ENCODE results near the gene OR2B2.

The OR2B2 gene

DNA sequence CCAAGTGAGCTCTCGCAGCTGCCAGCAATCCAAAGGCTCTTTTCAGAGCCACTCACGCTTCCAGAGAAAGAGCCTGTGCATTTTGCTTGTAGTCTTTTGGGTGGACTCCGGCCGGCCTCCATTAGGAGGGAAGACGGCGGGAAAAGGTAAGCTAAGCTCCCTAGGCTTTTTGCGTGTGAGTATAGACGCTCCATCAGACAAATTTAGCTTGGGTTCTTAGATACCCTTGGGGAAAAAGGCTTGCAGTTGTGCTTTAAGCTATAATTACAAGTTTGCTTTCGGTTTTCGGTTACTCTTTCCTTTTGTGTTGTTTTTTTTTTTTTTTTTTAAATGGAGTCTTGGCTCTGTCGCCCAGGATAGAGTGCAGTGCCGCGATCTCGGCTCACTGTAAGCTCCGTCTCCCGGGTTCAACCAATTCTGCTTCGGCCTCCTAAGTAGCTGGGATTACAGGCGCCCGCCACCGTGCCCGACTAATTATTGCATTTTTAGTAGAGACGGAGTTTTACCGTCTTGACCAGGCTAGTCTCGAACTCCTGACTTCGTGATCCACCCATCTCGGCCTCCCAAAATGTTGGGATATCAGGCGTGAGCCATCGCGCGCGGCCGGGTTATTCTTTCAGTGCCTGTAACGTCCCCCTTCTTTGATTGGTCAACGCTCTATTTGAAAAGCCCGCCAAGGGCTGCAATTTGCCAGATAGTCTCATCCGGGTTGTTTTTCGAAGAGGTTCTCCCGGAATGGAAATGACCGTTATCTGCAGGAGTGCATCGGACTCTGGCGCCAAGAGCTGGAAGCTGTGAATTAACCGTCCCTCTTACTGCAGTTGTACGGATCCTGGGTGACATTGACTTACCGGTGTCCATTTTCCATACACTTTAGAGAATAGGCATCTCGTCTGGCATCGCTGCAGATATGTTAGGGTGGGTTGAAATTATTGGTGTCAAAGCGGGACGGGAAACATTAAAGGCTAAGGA, 18.1 kb downstream of the OR2B2 start:
- peak overlapping the region; percentile 98 for H3K27ac ChIP-seq
- POLR2A ChIA-PET (ENCODE audit: low non-redundant PET), result interaction anchor here (0.6 to 3.4 kb wide), 11 partner anchors 22 to 747 kb away, joined by 3 to 29 read pairs (median 8); a partner anchor contains a TSS
- no peak for TF ChIP-seq CTCF (conservative IDR thresholded peaks at IDR 0.05; ENCODE audit: low read depth)
- peak; percentile 92 for DNase-seq (ENCODE audit: low spot score)
- CTCF ChIA-PET, result interaction anchor here (0.5 to 0.8 kb wide), 3 partner anchors 76 to 1298 kb away, joined by 3 to 5 read pairs (median 3); no protein-coding TSS in a partner anchor

GRCh38 chr6:27893059-27893835, 18.9 kb downstream of the OR2B2 start:
- TF ChIP-seq CTCF (conservative IDR thresholded peaks at IDR 0.05; ENCODE audit: low read depth), result no peak
- CTCF ChIA-PET, result interaction anchor here (1.2 kb wide), 1 partner anchor 22 kb away, joined by 6 read pairs; a partner anchor contains a TSS
- POLR2A ChIA-PET (ENCODE audit: low non-redundant PET), result interaction anchor here (0.6 to 3.4 kb wide), 14 partner anchors 16 to 1770 kb away, joined by 3 to 29 read pairs (median 8); a partner anchor contains a TSS
- H3K27ac ChIP-seq, result peak overlapping the region; percentile 98
- DNase-seq (ENCODE audit: low spot score), result peak; percentile 96

DNA sequence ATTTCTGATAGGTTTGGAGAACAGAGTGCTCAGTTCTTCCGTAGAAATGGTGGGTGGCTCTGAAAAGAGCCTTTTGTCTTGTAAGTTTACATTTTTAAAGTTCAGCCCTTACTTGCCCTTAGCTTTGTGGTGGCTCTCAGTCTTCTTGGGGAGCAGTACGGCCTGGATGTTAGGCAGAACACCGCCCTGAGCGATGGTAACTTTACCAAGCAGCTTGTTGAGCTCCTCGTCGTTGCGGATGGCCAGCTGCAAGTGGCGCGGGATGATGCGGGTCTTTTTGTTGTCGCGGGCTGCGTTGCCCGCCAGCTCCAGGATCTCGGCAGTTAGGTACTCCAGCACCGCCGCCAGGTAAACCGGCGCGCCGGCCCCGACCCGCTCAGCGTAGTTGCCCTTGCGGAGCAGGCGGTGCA, 19.5 kb downstream of the OR2B2 start:
- no peak for TF ChIP-seq CTCF (conservative IDR thresholded peaks at IDR 0.05; ENCODE audit: low read depth)
- ChIA-PET POLR2A (ENCODE audit: low non-redundant PET) (interaction anchor here (0.6 to 3.4 kb wide), 13 partner anchors 15 to 1769 kb away, joined by 3 to 29 read pairs (median 8); a partner anchor contains a TSS), CTCF (interaction anchor here (1.2 kb wide), 1 partner anchor 21 kb away, joined by 6 read pairs; a partner anchor contains a TSS)
- DNase-seq (ENCODE audit: low spot score), result no peak
- H3K27ac ChIP-seq, result peak overlapping the region; percentile 98

DNA sequence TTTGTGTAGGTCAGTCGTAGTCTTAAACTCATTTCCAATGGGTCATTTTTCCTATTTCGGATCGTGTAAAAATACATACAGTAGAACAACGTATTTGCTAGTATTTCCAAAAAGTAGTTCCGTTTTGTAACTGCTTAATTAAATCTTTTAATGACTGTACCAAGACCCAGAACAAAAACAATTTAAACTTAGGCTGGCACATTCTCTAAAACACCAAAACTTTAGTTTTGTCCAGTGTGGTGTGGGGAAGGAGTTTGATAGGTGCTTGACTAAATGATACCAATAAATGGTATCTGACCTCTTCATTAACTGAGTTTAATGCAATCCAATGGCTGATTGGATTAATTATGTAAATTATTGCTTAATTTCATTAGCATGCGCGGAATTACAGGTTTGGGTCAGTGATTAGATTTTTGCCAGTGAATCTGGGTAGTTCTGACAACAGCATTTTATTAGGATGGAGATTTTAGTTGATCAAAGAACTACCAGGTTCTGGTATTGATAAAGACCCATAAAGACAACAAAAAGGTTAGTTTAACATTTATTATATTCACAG, 20.8 kb downstream of the OR2B2 start:
- TF ChIP-seq CTCF (conservative IDR thresholded peaks at IDR 0.05; ENCODE audit: low read depth), result no peak
- ChIA-PET POLR2A (ENCODE audit: low non-redundant PET) (interaction anchor here (1.2 to 2.3 kb wide), 2 partner anchors 20 to 27 kb away, joined by 14 to 20 read pairs; a partner anchor contains a TSS), CTCF (no interaction called here)
- no peak for DNase-seq (ENCODE audit: low spot score)
- peak overlapping the region; percentile 98 for H3K27ac ChIP-seq

DNA sequence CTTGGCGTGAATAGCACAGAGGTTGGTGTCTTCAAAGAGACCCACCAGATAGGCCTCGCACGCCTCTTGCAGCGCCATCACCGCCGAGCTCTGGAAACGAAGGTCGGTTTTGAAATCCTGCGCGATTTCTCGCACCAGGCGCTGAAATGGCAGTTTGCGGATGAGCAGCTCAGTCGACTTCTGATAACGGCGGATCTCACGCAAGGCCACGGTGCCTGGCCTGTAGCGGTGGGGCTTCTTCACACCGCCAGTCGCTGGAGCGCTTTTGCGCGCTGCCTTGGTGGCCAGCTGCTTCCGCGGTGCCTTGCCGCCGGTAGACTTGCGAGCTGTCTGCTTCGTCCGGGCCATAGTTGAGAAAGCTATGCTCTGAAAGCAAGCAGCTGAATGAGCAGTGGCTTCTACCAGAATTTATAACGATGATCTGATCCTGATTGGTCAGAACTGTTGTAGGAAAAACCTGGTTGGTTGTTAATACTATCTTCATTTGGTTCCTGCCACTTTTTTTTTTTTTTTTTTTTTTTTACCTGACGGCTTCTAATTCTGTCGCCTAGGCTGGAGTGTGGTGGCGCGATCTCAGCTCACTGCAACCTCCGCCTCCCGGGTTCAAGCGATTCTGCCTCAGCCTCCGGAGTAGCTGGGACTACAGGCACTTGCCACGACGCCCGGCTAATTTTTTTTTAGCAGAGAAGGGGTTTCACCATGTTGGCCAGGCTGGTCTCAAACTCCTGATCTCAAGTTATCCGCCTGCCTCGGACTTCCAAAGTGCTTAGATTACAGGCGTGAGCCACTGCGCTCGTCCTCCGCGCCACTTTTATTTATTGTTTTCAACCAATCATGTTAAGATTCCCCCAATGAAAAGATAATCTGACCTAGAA, 21.5 kb downstream of the OR2B2 start:
- peak overlapping the region; percentile 71 for H3K27ac ChIP-seq
- POLR2A ChIA-PET (ENCODE audit: low non-redundant PET), result interaction anchor here (0.7 to 2.3 kb wide), 8 partner anchors 9 to 481 kb away, joined by 3 to 20 read pairs (median 5); a partner anchor contains a TSS
- CTCF ChIA-PET, result interaction anchor here (0.5 to 0.6 kb wide), 2 partner anchors 605 to 1318 kb away, joined by 3 to 4 read pairs; no protein-coding TSS in a partner anchor
- no peak for TF ChIP-seq CTCF (conservative IDR thresholded peaks at IDR 0.05; ENCODE audit: low read depth)
- peak; percentile 80 for DNase-seq (ENCODE audit: low spot score)

Measured in RWPE1 (cell line).